A172 (cell line): ENCODE measurements around the gene KCTD19. TPM values are rescaled to one million over a fixed set of nuclear protein-coding genes. Genes with fewer than 3 reads are reported as not detected.
A peak's percentile ranks its signal among the peaks of the same experiment; 100 is the strongest.

Source experiments
- DNase-seq: peaks from one replicate; pipeline ENCODE4 v3.0.0-alpha.2; 2015; ENCODE audit warnings: low spot score
- total RNA-seq: library from RNA; depleted of rRNA; stranded (reverse); fragments of >200 nt; shearing (Covaris generic); gene quantifications from 2 replicates; pipeline ENCODE4 v1.2.3, GENCODE V29; 2014

The KCTD19 gene
- total RNA-seq, 1 experiment from 2014 or later = not detected

- DNase-seq = no peak
Observed at GRCh38 chr16:67326115-67326471, 448 bp downstream of the KCTD19 start.

- DNase-seq = no peak
Observed at GRCh38 chr16:67317853-67318252, 8.7 kb downstream of the KCTD19 start.

GRCh38 chr16:67312719-67313118, 13.8 kb downstream of the KCTD19 start:
- DNase-seq = no peak

DNA sequence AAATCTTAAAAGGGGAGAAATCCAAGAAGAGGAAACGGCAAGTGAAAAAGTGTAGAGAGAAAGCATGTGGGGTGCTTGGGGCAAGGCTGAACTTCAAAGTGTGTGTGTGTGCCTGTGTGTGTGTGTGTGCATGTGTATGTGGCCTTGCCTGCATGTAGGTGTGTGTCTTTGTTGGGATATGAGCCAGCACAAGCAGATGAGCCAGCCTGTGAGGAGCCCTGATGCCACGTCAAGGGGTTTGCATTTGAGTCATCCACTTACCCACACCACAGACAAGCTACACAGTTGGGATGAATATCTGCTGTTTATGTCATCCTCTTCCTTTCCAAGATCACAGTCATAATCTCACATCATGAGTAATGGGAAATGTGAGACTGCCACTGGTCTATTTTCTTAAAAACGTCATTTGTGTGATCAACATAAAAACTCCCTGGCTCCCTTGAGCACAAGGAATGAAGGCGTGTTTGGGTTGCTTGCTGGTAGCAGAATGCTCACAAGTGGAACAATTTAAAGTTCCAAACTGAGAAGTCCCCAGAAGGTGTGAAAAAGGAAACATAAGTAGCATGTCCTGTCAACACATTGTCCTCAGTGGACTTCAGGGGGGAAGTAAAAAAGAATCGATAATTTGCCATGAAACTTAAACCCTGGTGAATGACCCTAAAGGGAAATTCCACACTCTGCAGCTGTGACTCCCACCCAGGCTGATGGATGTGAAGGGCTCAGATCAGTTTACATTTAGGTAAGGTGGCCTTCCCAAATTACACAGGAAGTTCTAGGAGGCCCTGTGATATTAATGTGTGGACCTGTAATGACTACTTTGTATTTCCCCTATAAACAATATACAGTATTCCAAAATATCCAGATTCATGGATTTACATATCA, 14.7 kb downstream of the KCTD19 start:
- peak; percentile 99 for DNase-seq

GRCh38 chr16:67310561-67310960, 16.0 kb downstream of the KCTD19 start:
- no peak for DNase-seq

DNA sequence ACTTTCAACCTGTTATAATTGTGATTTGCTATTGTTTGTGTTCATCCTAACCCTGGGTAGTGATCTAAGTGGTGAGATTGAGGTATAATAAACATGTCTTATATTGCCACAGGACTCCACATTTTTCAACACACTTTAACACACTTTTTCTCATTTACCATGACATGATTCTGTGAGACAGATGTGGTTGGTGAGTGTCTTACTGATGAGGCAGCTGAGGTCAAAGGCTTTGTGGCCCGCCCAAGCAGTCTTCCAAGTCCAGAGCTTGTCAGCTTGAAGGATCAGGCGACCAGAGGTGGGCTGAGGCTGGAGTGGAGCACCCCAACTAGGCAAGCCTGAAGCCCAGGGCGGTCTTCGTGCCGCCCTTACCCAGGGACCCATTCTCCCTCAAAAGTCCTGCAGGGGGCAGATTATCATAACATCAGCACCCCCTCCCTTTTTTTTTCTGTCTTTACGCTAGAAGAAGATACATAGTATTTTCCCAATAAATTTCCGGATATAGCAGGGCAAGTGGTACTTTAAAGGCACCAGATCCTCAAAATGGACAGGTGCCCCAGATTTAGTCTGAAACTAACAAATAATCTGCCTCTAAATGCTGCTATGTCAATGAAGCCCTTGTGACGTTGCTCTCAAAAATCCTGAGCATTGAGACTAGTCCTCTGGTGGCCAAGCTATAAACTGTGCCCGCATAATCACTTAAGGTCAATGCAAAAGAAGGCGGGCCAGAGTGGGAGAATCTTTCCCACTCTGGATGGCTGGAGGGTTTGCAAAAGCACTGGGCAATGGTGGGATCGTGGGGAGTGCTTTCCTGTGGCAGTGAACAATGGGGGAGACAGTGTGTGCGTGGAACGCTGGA, 21.1 kb downstream of the KCTD19 start:
- no peak for DNase-seq

- DNase-seq = no peak
Observed at GRCh38 chr16:67304020-67304419, 22.5 kb downstream of the KCTD19 start.

GRCh38 chr16:67302970-67303369, 23.6 kb downstream of the KCTD19 start:
- DNase-seq = no peak

DNA sequence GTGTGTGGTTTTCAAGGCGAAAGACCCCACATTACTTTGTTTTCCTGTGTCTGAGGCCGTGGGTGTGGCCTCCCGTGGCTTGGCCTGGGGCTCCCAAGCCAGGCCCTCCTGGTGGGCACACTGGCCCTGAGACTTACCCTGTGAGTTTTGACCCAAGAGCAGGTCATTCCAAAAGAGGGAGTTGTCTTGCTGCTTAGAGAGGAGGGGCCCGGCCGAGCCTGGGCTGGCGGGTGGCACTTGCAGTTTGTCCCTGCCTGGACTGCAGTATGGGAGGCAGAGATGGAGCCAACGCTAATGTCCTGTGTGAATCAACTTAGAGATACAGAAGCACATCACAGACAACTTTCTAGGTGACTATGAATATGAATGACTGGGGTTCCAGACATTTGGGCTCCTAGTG, 24.5 kb downstream of the KCTD19 start:
- no peak for DNase-seq

DNA sequence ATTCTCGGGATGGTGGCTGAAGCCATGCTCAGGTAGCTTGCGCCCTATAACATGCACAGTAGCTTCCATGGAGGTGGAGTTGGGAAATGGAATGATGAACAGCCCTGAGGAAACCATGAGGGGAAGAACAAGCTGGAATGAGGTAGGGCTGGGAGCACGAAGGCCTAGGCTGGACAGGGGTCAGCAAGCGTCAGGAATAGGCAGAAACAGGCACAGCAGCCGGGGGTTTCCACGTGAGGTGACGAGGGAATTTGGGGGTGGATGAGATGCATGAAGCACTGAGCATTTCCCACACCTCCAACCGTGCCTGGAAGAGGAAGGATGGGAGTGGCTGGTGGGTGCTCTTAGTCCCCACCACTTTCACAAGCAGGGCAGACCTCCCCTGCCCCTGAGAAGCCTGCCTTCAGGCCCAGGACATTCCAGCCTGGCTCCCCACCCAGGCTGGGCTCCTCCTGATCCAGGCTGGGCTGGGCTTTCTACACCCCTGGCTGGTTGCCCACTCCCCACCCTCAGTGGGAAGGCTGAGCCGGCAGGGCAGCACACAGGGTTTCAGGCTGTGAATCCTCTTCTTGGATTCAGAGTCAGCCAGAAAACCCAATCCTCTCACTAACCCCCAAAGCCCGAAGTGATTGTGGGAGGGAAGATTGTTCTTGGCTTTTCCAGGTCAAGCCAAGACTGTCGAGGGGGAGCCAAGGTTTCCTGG, 25.3 kb downstream of the KCTD19 start:
- no peak for DNase-seq

- DNase-seq = no peak
Observed at GRCh38 chr16:67299269-67299668, 27.3 kb downstream of the KCTD19 start.

- no peak for DNase-seq
Observed at GRCh38 chr16:67298277-67298676, 28.3 kb downstream of the KCTD19 start.

DNA sequence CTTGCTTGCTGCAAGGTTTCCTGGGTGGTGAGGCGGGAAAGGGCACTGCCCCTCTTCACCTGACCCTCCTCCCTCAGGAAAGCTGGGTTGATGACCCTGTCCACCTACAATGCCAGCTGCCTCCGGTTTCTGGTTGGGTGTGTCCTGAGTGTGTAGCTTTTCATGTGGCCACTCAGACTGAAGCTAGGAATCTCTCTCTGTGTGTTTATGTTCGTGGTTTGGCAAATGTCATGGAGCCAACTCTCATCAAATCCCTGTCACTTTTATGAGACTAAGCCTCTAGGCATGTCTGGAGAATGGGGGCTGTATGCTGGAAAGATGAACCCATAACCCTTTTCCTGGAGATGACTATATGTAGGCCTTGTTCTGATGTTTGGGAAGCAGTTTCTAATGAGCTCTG, 30.1 kb downstream of the KCTD19 start:
- peak; percentile 80 for DNase-seq

DNA sequence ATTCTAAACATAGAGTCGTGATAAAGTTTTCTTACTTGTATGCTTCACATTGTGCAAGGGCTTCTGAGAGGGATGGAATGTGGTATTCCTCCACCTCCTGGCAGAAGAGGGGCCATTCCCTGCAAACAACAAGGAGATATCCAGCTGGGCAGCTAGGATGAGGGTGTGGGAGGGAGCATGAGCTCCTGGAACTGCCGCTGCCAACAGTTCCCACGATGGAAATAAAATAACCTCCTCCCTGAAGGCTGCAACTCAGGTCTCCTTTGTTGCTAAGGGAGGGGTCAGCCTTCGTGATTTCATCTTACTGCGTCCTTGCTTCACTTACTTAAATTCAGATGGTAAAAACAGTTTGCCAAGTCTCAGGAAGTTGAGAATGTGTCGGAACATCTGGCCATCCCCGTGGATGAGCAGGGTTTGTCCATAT, 31.6 kb downstream of the KCTD19 start:
- no peak for DNase-seq

DNA sequence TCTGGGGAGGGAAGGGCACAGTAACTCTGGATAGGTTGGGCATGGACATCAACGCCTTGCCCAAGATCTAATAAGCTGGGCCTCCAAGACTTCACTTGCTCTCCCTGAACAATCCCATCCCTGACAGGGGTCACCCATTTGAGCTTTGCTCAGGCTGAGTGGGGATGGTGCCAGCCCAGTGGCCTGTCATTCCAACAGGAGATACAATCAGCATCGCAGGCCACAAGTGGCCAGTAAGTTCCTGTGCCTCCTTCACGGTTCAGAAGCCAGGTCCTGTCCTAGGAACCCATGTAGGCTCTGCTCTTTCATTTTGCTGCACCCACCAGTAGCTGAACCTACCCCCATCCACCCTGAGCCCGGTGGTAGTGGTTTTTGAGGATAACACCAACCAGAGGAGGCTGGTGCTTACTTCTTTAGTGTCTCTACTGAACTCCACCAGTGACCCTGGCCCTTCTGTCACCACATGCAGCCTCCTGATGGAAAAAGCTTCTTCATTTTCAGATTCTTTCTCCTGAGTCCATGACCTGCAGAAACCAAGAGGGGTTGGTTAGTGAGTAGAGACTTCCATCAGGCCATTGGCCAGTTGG, 32.3 kb downstream of the KCTD19 start:
- no peak for DNase-seq

GRCh38 chr16:67291461-67291860, 35.1 kb downstream of the KCTD19 start:
- DNase-seq = no peak

DNA sequence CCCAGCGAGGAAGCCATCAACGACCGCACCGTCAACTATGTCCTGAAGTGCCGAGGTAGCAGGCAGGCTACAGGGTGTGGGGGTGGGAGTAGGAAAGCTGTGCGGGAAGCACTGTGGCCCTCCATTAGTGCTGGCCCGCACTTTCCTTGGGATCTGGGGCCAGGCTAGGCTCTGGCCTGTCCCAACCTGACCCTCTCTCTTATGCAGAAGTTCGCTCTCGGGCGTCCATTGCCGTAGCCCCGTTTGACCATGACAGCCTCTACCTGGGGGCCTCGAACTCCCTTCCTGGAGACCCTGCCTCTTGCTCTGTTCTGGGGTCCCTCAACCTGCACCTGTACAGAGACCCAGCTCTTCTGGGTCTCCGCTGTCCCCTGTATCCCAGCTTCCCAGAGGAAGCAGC, 38.6 kb downstream of the KCTD19 start:
- DNase-seq = no peak

- DNase-seq = peak; percentile 70
Observed at GRCh38 chr16:67286441-67287235, 39.9 kb downstream of the KCTD19 start.

DNA sequence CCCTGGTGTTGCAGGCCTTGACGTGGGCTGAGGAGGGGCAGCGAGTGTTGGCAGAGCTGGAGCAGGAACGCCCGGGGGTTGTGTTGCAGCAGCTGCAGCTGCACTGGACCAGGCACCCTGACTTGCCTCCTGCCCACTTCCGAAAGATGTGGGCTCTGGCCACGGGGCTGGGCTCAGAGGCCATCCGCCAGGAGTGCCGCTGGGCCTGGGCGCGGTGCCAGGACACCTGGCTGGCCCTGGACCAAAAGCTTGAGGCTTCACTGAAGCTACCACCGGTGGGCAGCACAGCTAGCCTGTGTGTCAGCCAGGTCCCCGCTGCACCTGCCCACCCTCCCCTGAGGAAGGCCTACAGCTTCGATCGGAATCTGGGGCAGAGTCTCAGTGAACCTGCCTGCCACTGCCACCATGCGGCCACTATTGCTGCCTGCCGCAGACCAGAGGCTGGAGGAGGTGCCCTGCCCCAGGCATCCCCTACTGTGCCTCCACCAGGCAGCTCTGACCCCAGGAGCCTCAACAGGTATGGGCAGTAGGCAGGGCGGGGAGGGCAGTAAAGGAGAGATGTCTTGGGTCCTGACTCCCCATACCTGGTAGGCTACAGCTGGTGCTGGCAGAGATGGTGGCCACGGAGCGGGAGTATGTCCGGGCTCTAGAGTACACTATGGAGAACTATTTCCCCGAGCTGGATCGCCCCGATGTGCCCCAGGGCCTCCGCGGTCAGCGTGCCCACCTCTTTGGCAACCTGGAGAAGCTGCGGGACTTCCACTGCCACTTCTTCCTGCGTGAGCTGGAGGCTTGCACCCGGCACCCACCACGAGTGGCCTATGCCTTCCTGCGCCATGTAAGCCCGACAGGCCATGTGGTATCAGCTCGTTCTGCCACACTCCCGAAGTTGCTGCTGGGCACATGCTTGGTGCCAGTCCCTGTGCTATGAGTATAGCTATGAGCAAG, 41.6 kb downstream of the KCTD19 start:
- DNase-seq = peak; percentile 52
